Loucy (cell line): ENCODE results near the gene INTS14.

ENCODE experiments used
- H2AFZ ChIP-seq: fragments of 200-600 bp; sonication (generic); 2 replicates; pipeline ENCODE4 v1.6.0; 2016; ENCODE audit warnings: antibody characterized with exemption, mild to moderate bottlenecking, low read length, moderate library complexity
- H3F3A ChIP-seq: fragments of 200-600 bp; 2 replicates; pipeline ENCODE4 v1.6.0; 2016; ENCODE audit warnings: antibody characterized with exemption, low read depth, mild to moderate bottlenecking
- H3K27me3 ChIP-seq: fragments of 200-600 bp; sonication (generic); 2 replicates; pipeline ENCODE4 v1.6.1; 2014; ENCODE audit warnings: low read length, mild to moderate bottlenecking; ENCODE audit not compliant: insufficient read depth, poor library complexity, severe bottlenecking
- H3K36me3 ChIP-seq: fragments of 200-600 bp; sonication (generic); 2 replicates; pipeline ENCODE4 v1.6.1; 2016; ENCODE audit warnings: low read length; ENCODE audit not compliant: insufficient read depth
- H3K4me1 ChIP-seq: fragments of 200-600 bp; sonication (generic); 2 replicates; pipeline ENCODE4 v1.5.1; 2014; ENCODE audit warnings: low read length, mild to moderate bottlenecking; ENCODE audit not compliant: insufficient read depth, poor library complexity, severe bottlenecking
- H3K4me2 ChIP-seq: fragments of 200-600 bp; sonication (generic); 2 replicates; pipeline ENCODE4 v1.6.0; 2014; ENCODE audit warnings: antibody characterized with exemption, low read length, low read depth, mild to moderate bottlenecking; ENCODE audit not compliant: poor library complexity, severe bottlenecking
- H3K4me3 ChIP-seq: fragments of 200-600 bp; sonication (generic); 2 replicates; pipeline ENCODE4 v1.5.1; 2014; ENCODE audit warnings: low read length, mild to moderate bottlenecking, mixed read lengths; ENCODE audit not compliant: poor library complexity, severe bottlenecking
- H3K79me2 ChIP-seq: fragments of 200-600 bp; sonication (generic); 2 replicates; pipeline ENCODE4 v1.6.1; 2014; ENCODE audit warnings: low read length; ENCODE audit not compliant: insufficient read depth
- H3K9ac ChIP-seq: fragments of 200-600 bp; sonication (generic); 2 replicates; pipeline ENCODE4 v1.6.0; 2014; ENCODE audit warnings: mild to moderate bottlenecking, low read depth, low read length, moderate library complexity; ENCODE audit not compliant: poor library complexity, severe bottlenecking
- H3K9me2 ChIP-seq: fragments of 200-600 bp; sonication (generic); replicated peaks from 2 replicates; pipeline ENCODE4 v1.6.1; 2016; ENCODE audit warnings: low read depth, low read length, mixed read lengths
- H3K9me3 ChIP-seq: fragments of 200-600 bp; sonication (generic); 2 replicates; pipeline ENCODE4 v1.6.1; 2014; ENCODE audit warnings: mild to moderate bottlenecking, antibody characterized with exemption, low read length, low read depth; ENCODE audit not compliant: insufficient read depth
- H4K20me1 ChIP-seq: fragments of 200-600 bp; sonication (generic); 2 replicates; pipeline ENCODE4 v1.6.0; 2014; ENCODE audit warnings: antibody characterized with exemption, low read length, mild to moderate bottlenecking; ENCODE audit not compliant: insufficient read depth, poor library complexity, severe bottlenecking
- CTCF ChIP-seq: fragments of 200-600 bp; sonication (generic); conservative IDR thresholded peaks from 2 replicates; pipeline ENCODE4 v1.5.1; 2014; ENCODE audit warnings: mild to moderate bottlenecking, antibody characterized with exemption, low read length
- EZH2phosphoT487 ChIP-seq: fragments of 200-600 bp; IDR thresholded peaks from 2 replicates; pipeline ENCODE4 v1.6.1; 2018; ENCODE audit warnings: antibody characterized with exemption, mild to moderate bottlenecking, moderate library complexity, borderline replicate concordance

INTS14 gene

DNA sequence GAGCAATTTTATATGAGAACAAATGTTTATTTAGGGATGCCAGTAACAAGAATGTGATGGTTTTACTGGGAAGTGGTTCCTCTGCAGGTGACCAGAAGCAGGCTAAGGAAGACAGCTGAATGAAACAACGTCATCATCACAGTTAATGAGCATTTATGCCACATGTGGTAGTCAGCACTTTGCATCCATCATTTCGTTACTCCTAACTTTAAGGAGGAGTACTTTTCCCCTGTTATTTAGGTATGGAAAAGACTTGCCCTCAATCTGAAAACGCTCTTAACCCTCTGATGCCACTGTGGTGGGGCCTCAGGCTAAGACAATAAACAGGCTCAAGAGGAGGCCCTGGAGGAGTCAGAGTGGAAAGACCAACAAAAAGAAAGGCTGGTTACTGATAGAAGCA lies 31.2 kb downstream of the INTS14 start:
- peaks cover 43% of the 10 kb centered on the region for H3K4me1 ChIP-seq
- H4K20me1 ChIP-seq: no peaks in the 10 kb centered on the region
- H3K4me2 ChIP-seq: no peak overlapping the region
- no peaks in the 10 kb centered on the region for H3F3A ChIP-seq
- H3K27me3 ChIP-seq: no peaks in the 10 kb centered on the region
- no peak overlapping the region for H3K4me3 ChIP-seq
- no peak overlapping the region for H3K9ac ChIP-seq
- TF ChIP-seq EZH2phosphoT487: no peak
- TF ChIP-seq CTCF: no peak
- no peaks in the 10 kb centered on the region for H3K79me2 ChIP-seq
- no peaks in the 10 kb centered on the region for H3K9me2 ChIP-seq
- peaks cover 43% of the 10 kb centered on the region for H3K36me3 ChIP-seq
- H2AFZ ChIP-seq: no peak overlapping the region
- no peaks in the 10 kb centered on the region for H3K9me3 ChIP-seq

DNA sequence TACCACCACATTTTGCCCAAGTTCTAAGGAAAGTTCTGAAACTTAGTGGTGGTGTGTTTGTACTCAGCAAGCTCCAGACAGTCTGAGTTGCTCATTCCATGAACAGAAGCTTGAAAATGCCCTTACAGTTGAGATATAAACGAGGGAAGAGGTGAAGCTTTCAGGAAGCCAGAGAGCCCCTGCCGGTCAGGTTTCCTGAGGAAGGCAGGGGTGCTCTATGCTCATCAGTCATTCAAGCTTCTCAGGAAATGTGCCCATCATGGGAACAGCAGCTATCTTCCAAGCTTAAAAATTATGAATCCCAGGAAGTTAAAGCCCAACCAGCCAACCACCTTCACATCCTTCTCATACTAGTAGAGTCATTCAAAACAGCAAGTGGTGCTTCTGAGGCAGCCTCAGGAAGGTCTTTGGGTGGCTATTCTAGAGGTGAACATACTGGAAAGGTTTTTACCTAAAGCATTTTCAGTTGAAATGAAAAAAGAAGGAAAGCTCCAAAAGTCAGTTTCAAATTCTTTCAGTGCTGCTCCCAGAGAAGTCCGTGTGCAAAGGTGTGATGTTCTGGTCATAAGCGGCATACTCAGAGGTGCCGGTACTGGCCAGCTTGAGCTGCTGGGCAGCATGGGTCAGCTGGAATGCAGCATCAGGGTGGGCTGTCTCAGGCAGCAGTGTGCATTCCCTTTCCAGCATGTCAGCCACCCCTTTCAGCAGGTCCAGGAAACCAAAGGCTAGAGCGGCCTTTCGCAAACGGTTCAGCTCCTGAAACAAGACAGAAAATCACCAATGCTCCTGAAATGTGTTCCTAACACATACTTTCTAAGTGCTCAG lies 31.8 kb downstream of the INTS14 start:
- no peak overlapping the region for H2AFZ ChIP-seq
- peaks cover 43% of the 10 kb centered on the region for H3K4me1 ChIP-seq
- H3K9ac ChIP-seq: no peak overlapping the region
- no peaks in the 10 kb centered on the region for H4K20me1 ChIP-seq
- TF ChIP-seq EZH2phosphoT487 (no peak), CTCF (no peak)
- H3F3A ChIP-seq: no peaks in the 10 kb centered on the region
- H3K27me3 ChIP-seq: no peaks in the 10 kb centered on the region
- peak overlapping the region; percentile 0 for H3K4me2 ChIP-seq
- no peaks in the 10 kb centered on the region for H3K79me2 ChIP-seq
- no peaks in the 10 kb centered on the region for H3K9me2 ChIP-seq
- no peaks in the 10 kb centered on the region for H3K9me3 ChIP-seq
- no peak overlapping the region for H3K4me3 ChIP-seq
- H3K36me3 ChIP-seq: peaks cover 43% of the 10 kb centered on the region

DNA sequence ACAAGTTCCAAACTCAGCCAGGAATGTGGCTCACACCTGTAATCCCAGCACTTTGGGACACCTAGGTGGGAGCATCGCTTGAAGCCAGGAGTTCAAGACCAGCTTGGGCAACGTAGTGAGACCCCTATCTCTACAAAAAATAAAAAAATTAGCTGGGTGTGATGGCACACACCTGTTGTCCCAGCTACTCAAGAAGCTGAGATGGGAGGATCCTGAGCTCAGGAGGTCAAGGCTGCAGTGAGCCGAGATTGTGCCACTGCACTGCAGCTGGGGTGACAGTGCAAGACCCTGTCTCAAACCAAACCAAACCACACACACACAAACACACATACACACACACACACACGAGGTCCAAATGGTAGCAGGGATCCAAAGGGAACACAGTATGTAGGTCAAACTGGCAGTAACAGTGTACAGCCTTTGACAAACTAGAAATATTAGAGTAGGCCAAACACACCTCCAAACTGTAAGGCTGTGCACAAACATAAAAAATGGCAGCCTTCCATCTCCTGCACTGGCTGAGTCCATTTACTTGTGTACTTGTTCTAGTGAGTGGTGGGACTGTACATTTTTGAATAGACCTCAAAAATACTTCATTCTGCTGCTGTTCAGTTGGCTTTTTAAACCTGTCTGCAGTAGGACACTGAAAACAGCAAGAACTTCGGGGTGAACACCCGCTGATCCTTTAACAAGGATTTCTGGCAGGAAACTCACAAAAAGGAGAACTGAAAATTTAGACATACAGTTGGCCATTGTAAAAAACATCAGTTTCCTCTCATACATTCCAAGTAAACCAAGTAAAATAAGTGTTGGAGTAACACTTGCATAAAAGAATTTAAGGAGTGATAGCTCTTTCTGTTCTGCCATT lies 33.6 kb downstream of the INTS14 start:
- no peak overlapping the region for H3K4me3 ChIP-seq

More for the DNA sequence above, 33.6 kb downstream of the INTS14 start:
- Histone ChIP-seq H4K20me1 (no peaks in the 10 kb centered on the region), H3K4me2 (no peak overlapping the region), H3K27me3 (no peaks in the 10 kb centered on the region), H3K79me2 (no peaks in the 10 kb centered on the region), H3K9me2 (no peaks in the 10 kb centered on the region), H3K9me3 (no peaks in the 10 kb centered on the region), H2AFZ (no peak overlapping the region), H3K9ac (no peak overlapping the region), H3K36me3 (peaks cover 45% of the 10 kb centered on the region), H3K4me1 (peaks cover 33% of the 10 kb centered on the region), H3F3A (0 out of 2 replicates have a peak, but pooled peaks cover 4% of the 10 kb centered on the region)
- TF ChIP-seq EZH2phosphoT487 (no peak), CTCF (no peak)
